GM18502 (cell line): ENCODE measurements around the gene EPYC.
A peak's percentile ranks its signal among the peaks of the same experiment; 100 is the strongest.

Experiments used
- ATAC-seq: cut with Tn5 transposase; IDR thresholded peaks from one replicate; pipeline ENCODE4 v1.9.1; 2021; ENCODE audit warnings: mild to moderate bottlenecking; ENCODE audit not compliant: unreplicated experiment, poor library complexity

The EPYC gene, protein sequence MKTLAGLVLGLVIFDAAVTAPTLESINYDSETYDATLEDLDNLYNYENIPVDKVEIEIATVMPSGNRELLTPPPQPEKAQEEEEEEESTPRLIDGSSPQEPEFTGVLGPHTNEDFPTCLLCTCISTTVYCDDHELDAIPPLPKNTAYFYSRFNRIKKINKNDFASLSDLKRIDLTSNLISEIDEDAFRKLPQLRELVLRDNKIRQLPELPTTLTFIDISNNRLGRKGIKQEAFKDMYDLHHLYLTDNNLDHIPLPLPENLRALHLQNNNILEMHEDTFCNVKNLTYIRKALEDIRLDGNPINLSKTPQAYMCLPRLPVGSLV

DNA sequence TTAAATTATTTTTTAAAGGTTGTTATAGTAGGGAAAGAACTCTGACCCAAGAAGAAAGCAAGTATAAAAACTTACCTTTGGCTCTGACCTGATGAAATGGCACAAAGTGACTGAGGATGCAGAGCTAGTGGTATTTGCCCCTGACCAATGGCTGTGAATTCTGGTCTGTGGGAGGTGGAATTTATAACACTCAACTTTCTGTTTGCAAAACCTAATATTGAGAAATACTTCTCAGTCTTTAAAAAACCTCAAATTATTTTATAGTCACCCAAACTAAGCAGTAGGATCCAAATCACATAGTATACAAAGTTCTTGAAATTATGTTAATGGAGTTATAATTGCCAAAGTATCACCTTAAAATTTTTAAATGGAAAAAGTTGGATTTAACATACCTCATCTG is at the start of gene EPYC:
TSS of gene EPYC (minus strand) at position 101 of the 400 bp plus-strand sequence. CDS start 2,407 bp downstream, outside the sequence.
- ATAC-seq: no peak

DNA sequence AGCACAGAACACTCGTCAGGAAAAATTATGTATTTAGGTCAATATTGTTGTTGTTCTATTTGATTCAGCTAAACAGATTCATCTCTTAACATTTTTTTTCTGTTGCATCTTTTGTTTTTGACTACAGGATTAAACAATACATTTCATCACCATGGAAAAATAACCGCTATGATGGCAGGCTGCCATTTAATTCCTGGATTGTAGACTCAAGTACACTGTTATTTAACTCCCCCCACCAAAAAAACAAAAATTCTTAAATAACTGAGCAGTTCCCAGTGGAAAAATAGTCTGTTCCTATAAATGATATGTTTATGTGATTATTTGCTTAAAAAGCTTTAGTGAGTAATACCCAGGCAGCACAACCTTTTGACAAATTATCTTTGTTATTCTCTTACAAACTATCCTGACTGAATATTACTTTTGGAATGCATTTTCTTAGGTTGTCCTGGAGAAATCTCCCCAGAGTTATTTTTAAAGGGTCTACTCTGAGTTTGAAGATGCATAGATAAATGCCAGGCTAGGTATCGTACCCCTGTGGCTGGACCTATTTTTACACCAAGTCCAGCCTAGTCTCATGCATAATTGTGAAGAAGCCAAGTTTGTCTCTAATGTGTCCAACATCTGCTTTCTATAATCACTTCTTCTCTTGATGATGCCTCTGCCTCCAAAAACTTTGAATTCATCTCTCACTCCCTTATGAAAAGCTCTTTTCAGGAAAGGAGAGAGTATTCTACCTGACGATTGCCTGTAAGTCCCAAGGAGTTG is 49.4 kb upstream of the EPYC start:
- no peak for ATAC-seq

DNA sequence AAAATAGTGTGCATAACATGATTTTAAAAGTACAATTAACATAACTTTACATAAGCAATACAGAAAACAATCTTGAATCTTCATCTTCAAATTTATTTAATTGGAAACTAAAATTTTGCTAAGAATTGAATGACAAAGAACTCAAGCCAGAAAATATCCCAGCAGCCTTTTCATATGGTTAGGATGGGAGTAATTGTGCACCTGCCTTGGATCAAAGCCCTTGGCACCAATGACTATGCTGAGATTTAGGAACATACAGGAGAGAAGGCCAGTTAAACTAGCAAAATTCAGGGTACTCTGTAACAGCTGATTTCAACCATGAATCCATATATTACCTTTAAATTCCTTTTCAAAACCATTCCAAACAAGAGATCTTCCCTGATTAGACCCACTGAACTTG is 47.3 kb upstream of the EPYC start:
- no peak for ATAC-seq

DNA sequence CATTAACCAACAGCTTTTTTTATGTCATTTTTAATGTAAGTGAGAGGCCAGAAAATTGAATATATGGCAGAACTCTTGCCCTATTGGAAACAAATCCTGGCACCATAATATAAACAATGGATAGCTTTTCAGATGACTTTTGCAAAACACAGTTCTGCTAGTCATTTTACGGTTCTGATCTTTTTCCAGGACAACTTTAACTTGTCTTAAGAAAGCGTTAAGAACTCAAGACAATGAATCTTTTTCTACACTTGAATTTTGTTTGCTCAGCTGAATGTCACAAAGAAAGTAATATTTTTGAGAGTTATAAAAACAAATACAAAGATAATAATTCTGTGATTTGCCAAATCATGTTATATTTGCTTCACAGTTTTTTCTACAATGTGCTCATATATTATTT is 39.8 kb upstream of the EPYC start:
- no peak for ATAC-seq

DNA sequence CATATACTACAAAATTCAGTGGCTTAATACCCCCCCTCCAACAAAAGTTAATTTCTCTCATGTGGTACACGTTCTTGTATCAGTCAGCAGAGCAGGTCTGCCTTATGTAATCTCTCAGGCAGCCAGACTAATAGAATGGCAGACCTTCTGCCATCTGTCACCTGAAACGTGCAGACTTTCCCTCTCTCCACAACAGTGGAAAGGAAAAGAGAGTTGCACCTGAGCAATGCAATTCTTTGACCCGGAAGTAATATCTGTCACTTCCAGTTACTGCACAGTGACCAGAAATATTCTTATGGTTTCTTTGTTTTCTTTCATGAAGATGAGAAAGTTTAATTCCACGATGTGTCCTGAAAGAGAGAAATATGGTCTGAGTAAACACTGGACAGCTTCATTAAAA is 38.6 kb upstream of the EPYC start:
- no peak for ATAC-seq

DNA sequence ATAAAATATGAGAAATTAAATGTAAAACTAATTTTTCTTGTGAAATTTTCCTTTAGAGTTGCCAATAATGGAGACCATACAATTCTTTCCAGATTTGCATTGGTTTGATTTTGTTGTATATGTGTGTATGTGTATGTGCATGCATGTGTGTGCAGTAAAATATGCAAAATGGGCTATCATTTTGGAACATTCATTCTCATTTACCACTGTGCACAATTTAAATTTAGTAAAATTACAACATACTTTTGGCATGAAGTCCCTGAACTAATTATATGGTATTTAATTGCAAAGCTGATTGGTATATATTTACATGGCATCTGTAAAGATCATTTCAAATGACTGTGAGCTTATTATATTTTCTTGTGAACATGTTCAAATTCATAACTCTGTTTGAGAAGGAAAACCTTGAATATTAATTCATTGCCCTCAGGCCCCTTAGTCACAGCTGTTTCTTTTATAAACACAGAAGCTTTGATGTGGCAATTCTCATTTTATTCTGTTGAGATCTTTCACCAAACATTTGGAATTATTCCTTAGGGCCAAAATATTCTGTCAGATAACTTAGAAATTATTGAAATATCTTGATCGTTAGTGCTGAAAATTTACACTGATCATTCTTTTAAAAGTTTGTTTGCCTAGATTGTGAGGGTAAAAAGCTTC is 35.5 kb upstream of the EPYC start:
- no peak for ATAC-seq

DNA sequence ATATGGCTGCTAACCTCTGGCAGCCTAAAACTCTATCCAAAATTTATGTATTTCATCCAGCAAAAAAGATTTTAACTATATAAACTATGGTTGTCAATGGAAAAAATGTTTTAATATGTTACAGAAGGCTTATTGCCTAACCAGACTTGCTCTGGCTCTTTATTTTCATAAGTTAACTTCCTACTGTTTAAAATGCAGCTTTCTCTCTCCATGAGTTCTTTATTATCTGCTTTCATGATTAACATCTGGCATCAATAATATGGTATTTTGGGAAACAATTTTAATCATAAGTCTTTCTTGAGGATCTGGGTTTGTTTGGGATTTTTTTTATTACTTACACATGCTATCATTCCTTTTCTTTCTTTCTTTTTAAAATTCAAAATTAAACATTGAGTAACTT is 32.5 kb upstream of the EPYC start:
- ATAC-seq: no peak

DNA sequence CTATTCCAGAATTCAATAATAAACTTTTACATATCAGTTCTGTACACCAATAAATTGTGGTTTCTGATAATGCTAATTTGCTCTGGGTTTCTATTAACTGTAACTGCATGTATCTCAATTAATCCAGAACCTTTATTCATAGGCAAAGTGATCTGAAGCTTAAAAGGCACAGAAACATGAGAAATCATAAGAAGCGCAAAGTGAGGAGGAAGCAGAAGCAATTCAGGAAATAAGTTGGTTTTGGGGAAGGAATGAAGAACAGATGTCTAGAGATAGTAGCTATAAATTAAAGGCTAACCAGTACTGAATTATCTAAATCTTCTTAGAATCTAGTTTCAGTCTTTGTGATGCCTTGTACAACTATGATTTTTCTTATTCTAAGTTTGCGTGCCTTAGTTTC is 28.5 kb upstream of the EPYC start:
- ATAC-seq: no peak

DNA sequence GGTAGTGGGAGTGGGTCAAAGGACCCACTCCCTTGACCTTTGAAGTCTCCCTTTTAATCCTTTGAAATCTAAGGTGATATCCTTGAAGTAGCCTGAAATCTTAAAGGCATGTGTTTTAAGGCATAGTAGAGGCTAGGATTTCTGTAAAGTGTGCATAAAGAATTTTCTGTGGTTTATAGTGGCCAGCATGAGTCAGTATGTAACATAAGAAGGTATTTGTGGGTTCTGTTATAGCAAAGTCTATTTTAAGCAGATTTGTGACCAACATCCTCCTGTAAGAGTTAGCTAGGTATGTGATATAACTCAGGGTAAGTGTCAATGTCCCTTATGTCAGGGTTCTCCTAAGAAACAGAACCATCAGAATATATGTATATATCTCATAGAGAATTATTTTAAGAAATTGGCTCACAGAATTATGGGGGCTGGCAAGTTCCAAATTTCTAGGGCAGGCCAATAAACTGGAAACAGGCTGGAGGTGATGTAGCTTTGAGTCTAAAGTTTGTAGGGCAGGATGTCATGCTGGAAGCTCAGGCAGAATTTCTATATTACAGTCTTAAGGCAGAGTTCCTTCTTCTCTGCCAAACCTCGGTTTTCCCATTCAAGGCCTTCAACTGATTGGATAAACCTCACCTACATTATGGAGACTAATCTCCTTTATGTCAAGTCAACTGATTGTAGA is 18.7 kb upstream of the EPYC start:
- peak; percentile 90 for ATAC-seq

DNA sequence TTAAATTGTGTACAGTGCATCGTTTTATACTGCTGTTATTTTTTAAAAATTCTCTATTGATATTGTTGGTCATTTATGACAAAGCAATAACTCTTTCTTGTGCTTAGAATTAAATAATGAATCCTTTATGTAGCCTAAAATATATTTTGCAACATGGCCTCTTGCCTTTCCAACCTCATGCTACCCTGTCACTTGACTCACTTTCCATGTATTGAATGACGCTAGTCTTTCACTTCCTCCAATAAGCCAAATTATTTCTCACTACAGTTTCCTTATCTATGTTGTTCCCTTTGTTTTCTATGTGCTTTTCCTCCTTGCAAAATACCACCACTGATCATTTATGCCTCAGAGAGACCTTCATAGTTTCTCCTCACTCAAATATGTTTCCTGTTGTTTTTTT is 16.3 kb upstream of the EPYC start:
- ATAC-seq: no peak

DNA sequence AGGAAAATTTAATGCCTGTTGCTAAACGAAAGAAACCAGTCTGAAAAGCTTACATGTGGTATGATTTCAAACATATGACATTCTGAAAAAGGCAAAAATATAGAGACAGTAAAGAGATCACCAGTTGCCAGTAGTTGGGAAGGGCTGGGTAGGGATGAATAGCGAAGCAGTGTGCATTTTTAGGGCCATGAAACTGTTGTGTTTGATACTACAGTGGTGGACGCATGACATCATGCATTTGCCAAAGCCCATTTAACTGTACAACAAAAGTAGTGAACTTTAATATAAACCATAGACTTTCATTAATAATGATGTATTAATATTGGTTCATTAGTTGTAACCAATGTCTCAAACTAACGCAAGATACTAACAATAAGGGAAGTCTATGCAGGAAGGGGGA is 14.7 kb upstream of the EPYC start:
- no peak for ATAC-seq

DNA sequence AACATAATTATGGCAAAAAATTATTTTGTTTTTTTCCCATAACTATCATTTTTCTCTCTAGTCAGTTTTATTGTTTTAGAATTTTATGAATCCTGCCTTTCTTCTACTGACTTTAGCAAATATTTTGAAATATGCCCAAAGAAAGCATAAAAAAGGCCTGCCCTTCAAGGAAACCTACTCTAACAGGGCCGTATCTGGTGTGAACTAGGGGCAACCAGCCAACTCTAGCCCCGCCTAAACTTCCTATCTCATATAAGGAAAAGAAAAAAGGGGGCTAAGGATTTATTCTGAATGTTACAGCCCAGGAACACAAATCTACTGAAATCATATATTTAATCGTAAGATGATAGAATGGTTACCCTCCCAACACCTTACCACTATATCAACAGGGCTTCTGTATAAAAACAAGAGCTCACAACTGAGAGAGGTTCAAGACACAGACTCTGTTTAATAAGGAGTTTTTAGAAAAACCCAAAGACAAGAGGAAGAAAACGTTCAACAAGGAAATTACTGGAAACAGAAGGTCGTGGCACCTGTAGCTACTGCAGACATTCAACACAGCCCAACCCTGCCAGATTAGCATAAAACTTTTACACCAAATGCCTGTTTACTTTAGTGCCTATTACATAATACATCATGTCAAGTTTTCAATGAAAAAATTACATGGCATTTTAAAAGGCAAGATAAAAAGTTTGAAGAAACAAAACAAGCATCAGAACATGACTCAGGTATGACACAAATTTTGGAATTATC is 12.9 kb upstream of the EPYC start:
- no peak for ATAC-seq

DNA sequence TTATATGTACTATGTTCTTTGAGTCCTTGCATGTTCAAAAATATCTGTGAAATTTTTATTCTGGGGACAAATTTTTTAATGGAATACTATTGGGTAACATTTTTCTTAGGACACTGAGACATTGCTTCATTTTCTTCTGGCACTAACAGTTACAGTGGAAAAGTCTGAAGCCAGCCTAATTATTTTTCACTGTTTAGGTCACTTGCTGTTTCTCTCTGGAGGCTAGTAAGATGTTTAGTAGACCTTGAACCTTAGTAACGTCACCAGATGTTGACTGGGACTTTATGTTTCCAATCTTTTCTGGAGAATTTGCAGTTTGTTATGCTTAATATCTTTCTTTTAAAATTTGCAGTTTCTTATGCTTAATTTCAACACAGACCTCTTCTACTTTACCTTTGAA is 12.3 kb upstream of the EPYC start:
- ATAC-seq: no peak

DNA sequence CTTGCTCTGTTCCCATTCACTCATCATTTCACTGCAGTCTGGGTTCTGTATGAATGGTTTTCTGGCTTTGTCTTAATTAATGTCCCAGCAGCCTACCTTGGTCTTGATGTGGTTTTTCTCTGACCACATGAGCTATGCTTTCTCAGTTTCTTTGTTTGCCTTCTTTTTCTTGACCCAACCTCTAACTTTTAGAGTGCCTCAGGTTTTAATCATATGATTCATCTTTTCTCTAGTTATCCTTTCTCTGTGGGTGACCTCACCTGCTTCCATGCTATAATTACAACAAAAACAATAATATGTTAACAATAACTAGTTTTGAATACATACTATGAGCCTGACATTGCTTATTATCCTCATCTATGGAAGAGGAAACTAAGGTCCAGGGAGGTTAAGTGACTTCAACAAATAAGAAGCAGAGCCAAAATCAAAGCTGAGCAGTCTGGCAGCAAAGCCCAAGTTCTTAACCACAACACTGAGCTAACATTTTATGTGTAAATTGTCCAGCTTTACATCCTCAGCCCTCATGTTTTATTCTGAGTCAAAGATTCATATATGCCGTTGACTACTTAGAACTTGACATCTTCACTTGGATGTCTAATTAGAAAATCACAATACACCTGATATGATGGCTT is 4.7 kb upstream of the EPYC start:
- ATAC-seq: peak; percentile 85

DNA sequence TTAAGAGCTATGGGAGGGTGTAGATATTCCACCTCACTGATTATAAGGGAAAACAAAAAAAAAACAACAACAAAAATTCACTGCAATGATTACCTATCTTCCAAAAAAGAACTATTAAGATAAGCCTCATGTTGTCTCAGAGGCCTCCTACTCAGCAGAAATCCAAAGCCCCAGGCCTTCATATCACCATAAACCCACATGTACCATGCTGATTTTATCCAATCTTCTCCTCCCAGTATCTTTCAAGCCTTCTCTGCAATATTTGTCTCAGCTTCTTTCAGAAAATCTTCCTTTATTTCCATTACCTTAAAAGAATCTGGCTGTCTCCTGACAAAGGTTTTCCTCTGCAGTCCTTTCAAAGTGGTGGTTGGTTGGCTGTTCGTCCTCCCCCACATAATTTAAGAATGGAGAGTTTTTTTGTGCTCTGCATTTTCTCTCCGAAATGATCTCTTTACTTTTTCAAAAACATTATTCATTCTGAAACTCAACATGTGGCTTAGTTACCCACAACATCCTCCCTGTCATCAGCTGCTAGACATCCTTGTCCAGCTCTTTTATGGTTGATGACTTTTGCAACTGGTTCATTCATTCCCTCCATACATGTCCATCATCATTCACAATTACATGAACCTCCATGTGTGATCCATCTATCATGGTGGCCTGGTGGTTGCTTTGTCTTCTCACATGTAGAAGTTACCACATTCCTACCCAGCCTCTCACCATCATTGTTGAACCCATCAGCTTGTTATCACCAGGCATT is 2.9 kb upstream of the EPYC start:
- peak; percentile 83 for ATAC-seq

DNA sequence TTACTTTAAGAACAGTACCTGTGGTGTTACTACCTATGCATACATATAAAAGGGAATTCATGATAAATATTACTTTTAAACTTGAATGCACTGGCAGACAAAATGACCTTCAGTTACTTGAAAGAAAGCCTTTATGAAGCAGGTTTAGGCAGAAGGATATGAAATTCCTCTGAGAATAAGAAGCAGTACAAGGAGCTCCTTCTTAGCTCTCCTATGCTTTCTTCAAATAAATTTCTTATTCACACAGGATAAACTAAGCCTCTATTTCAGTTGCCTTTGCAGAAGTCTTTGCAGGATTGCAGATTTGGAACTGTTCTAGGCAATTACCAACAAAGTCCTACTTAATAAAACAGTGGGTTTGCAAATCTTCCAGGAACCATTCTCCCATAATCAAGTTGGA is 1.0 kb downstream of the EPYC start:
- no peak for ATAC-seq

DNA sequence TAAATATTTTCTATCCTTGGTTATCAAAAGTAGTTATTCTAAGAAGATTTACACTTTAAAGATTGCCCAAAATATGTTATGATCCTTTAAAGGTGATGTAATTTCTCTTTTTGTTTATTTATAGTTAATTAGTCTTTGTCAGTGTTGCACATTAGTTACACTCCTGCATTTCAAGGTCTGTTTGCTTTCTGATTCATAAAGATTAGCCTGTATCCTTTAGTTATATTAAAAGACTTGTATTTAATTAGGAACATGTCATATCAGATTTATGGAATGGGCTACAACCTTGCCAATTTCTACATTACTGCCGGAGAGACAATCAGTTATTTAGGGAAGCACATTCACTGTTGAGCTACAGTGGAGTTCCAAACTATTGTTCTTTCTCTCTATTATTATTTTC is 3.5 kb downstream of the EPYC start:
- no peak for ATAC-seq

DNA sequence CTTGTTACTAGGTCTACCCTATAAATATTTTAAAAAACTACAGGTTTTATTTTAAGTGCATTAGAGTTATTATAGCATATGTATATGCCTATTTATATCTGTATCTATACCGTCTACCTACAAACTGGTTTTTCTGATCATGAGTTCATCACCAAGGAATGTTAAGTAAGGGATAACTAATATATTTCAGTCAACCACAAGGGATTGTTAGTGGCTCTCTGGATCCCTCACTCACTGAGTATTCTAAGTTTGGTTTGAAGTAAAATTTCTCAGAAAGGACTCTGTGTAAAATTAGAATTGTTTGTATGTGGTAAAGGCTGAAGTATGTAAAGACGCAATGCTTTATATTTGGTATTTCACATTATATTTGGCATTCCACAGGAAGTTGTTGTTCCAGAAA is 4.8 kb downstream of the EPYC start:
- ATAC-seq: no peak

DNA sequence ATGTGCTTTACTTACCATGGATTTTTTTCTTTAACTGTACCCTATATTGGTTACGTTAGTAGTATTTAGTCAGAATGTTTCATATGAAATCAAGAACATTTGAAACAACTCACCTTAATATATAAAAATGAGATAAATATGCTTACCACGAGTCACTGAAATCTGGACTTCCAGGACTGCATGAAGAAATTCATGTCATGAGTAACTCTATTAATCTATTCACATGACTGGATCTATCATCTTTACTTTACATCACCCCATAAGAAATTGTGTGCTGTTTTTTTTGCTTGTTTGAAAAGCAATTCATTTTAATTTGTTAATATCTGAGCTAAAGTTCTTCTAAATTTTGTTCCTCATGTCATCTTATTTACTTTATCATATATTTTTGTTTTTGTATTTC is 5.2 kb downstream of the EPYC start:
- ATAC-seq: no peak
